ENCODE results near the gene ITPKC. TPM values are rescaled to one million over a fixed set of nuclear protein-coding genes. Genes with fewer than 3 reads are reported as not detected.

The ITPKC gene
- total RNA-seq, 4 donors from 2014 or later = 14.7 to 56.1 (median 33.8) TPM

DNA sequence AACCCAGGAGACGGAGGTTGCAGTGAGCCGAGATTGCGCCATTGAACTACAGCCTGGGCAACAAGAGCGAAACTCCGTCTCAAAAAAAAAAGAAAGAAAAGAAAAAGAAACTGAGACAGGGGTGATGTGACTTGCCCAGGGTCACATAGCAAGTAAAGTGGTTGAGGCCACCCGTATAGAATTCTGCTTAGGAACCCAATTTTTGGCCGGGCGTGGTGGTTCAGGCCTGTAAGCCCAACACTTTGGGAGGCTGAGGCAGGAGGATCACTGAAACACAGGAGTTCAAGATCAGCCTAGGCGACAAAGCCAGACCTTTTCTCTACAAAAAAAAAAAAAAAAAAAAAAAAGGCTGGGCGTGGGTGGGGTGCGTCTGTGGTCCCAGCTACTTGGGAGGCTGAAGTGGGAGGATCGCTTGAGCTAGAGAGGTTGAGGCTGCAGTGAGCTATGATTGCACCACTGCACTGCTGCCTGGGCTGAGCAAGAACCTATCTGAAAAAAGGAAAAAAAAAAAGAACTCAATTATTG lies 35.4 kb downstream of the ITPKC start:
- Histone ChIP-seq H3K27me3 (no peaks in the 10 kb centered on the region), H3K4me3 (peak overlapping the region; percentile 43 to 67 (median 60)), H3K9me3 (no peaks in the 10 kb centered on the region), H3K27ac (peak overlapping the region; percentile 91 to 99 (median 94)), H3K4me1 (peaks cover 26 to 60% (median 52%) of the 10 kb centered on the region in 4 donors), H3K36me3 (peaks cover 0 to 3% (median under 1%) of the 10 kb centered on the region in 4 donors)
- in situ Hi-C loops (cut with MboI; ENCODE audit: low pct_ligation_motif_present in 1 of 4, low pct_unique_long_range_greater_than_20kb in 1 of 4, low sequenced_read_pairs in 3 of 4) (loop anchor here in 1 of 4 donors (5.0 kb wide), 1 partner anchor 35 kb away; the partner anchor contains the start of genes COQ8B and ITPKC), intact Hi-C loops (cut with DNase I; ENCODE audit: low total_unique reads) (no loop called here)
- no peak for DNase-seq
- TF ChIP-seq, protein P1, sequence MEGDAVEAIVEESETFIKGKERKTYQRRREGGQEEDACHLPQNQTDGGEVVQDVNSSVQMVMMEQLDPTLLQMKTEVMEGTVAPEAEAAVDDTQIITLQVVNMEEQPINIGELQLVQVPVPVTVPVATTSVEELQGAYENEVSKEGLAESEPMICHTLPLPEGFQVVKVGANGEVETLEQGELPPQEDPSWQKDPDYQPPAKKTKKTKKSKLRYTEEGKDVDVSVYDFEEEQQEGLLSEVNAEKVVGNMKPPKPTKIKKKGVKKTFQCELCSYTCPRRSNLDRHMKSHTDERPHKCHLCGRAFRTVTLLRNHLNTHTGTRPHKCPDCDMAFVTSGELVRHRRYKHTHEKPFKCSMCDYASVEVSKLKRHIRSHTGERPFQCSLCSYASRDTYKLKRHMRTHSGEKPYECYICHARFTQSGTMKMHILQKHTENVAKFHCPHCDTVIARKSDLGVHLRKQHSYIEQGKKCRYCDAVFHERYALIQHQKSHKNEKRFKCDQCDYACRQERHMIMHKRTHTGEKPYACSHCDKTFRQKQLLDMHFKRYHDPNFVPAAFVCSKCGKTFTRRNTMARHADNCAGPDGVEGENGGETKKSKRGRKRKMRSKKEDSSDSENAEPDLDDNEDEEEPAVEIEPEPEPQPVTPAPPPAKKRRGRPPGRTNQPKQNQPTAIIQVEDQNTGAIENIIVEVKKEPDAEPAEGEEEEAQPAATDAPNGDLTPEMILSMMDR (IDR thresholded peaks at IDR 0.05) = no peak
- TF ChIP-seq EP300 (IDR thresholded peaks at IDR 0.05; ENCODE audit: low read depth) (no peak), POLR2AphosphoS5 (IDR thresholded peaks at IDR 0.05) (no peak)
- 42 to 50% methylated on average over 2 to 12 of the region's 12 CpGs for WGBS, 2 donors (ENCODE audit: low coverage in 1 of 2)

DNA sequence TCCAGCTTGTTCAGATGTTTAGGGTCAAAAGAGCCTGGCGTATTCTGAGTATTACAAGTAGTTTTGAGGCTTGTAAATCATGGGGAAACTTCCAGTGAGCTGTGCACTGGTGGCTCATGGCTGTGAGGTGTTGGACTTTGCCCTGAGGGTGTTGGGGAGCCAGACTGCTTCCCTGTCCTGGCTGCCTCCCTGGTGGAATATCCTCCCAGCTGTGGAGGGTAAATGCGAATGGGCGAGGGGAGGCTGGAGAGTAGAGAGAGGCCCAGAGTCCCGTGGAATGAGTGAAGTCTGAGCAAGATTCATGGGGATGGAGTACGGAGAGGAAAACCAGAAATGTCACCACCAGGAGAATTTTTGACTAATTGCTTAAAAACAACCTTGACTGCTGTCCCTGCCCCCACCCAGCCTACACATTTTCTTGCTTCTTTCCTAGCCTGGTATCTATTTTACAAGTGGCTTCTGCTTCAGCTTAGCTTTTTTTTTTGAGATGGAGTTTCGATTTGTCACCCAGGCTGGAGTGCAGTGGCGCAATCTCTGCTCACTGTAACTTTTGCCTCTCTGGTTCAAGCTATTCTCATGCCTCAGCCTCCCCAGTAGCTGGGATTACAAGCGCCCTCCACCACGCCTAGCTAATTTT lies 37.8 kb downstream of the ITPKC start:
- Histone ChIP-seq H3K27me3 (no peaks in the 10 kb centered on the region), H3K27ac (peak overlapping the region; percentile 78 to 90 (median 86)), H3K36me3 (peaks cover 0 to 24% (median 12%) of the 10 kb centered on the region in 4 donors), H3K4me3 (peak overlapping the region in 2 of 4 donors; percentile 9 to 33), H3K4me1 (peaks cover 19 to 52% (median 45%) of the 10 kb centered on the region in 4 donors), H3K9me3 (no peaks in the 10 kb centered on the region)
- TF ChIP-seq, protein P1 (IDR thresholded peaks at IDR 0.05) = peak in 1 of 5 experiments; percentile 26
- TF ChIP-seq POLR2AphosphoS5 (IDR thresholded peaks at IDR 0.05) (peak in 1 of 3 donors; percentile 48), POLR2A (IDR thresholded peaks at IDR 0.05) (no peak)
- in situ Hi-C loops (cut with MboI; ENCODE audit: low pct_ligation_motif_present in 1 of 4, low pct_unique_long_range_greater_than_20kb in 1 of 4, low sequenced_read_pairs in 3 of 4) = loop anchor here in 1 of 4 donors (5.0 kb wide), 1 partner anchor 37 kb away; the partner anchor contains the start of genes COQ8B and ITPKC
- WGBS, 2 donors (ENCODE audit: low coverage in 1 of 2) = 44% methylated on average over 8 to 9 of the region's 9 CpGs
- DNase-seq = peak; percentile 77
- intact Hi-C loops (cut with DNase I; ENCODE audit: low total_unique reads) = no loop called here

GRCh38 chr19:40755248-40755624 lies 38.3 kb downstream of the ITPKC start:
- no peak for TF ChIP-seq POLR2AphosphoS5 (IDR thresholded peaks at IDR 0.05)
- TF ChIP-seq, protein P1 (IDR thresholded peaks at IDR 0.05) = no peak
- TF ChIP-seq EP300 (IDR thresholded peaks at IDR 0.05; ENCODE audit: low read depth) = no peak
- TF ChIP-seq POLR2A (IDR thresholded peaks at IDR 0.05) = no peak
- WGBS, 2 donors (ENCODE audit: low coverage in 1 of 2) = 68% methylated on average over 3 of the region's 3 CpGs; no CpG with 5 or more reads in 1 of the 2 donors
- peak overlapping the region in 1 of 4 donors; percentile 33 for H3K4me3 ChIP-seq

GRCh38 chr19:40755791-40756190 lies 38.9 kb downstream of the ITPKC start:
- H3K4me1 ChIP-seq = peaks cover 17 to 48% (median 40%) of the 10 kb centered on the region in 4 donors
- H3K9me3 ChIP-seq = no peaks in the 10 kb centered on the region
- no peak overlapping the region for H3K4me3 ChIP-seq
- TF ChIP-seq, protein P1 (IDR thresholded peaks at IDR 0.05) = no peak
- TF ChIP-seq EP300 (IDR thresholded peaks at IDR 0.05; ENCODE audit: low read depth) (no peak), POLR2A (IDR thresholded peaks at IDR 0.05) (no peak), POLR2AphosphoS5 (IDR thresholded peaks at IDR 0.05) (no peak)
- intact Hi-C loops (cut with DNase I; ENCODE audit: low total_unique reads) (no loop called here), in situ Hi-C loops (cut with MboI; ENCODE audit: low pct_ligation_motif_present in 1 of 4, low pct_unique_long_range_greater_than_20kb in 1 of 4, low sequenced_read_pairs in 3 of 4) (no loop called here)
- H3K27me3 ChIP-seq = no peaks in the 10 kb centered on the region
- H3K27ac ChIP-seq = no peak overlapping the region
- H3K36me3 ChIP-seq = peaks cover 0 to 35% (median 17%) of the 10 kb centered on the region in 4 donors
- no peak for DNase-seq
- WGBS, 2 donors (ENCODE audit: low coverage in 1 of 2) = 92% methylated on average over 8 of the region's 8 CpGs; no CpG with 5 or more reads in 1 of the 2 donors

More at GRCh38 chr19:40755248-40755624, 38.3 kb downstream of the ITPKC start:
- Histone ChIP-seq H3K4me1 (peaks cover 17 to 48% (median 40%) of the 10 kb centered on the region in 4 donors), H3K36me3 (peaks cover 0 to 29% (median 14%) of the 10 kb centered on the region in 4 donors), H3K9me3 (no peaks in the 10 kb centered on the region), H3K27me3 (no peaks in the 10 kb centered on the region), H3K27ac (peak overlapping the region; percentile 78 to 90 (median 86))
- DNase-seq = no peak
- intact Hi-C loops (cut with DNase I; ENCODE audit: low total_unique reads) = no loop called here
- in situ Hi-C loops (cut with MboI; ENCODE audit: low pct_ligation_motif_present in 1 of 4, low pct_unique_long_range_greater_than_20kb in 1 of 4, low sequenced_read_pairs in 3 of 4) = no loop called here
